Ishikawa (cell line): ENCODE results near the gene MAP7D2.

Source experiments
- CEBPB ChIP-seq: IDR thresholded peaks from 2 replicates; pipeline ENCODE4 v1.6.1; 2012
- EP300 ChIP-seq: IDR thresholded peaks from 2 replicates; pipeline ENCODE4 v1.6.1; 2012; ENCODE audit warnings: borderline replicate concordance
- FOXM1 ChIP-seq: IDR thresholded peaks from 2 replicates; pipeline ENCODE4 v1.6.1; 2012; ENCODE audit warnings: low read depth, borderline replicate concordance
- MAX ChIP-seq: IDR thresholded peaks from 2 replicates; pipeline ENCODE4 v1.6.1; 2012
- RAD21 ChIP-seq: IDR thresholded peaks from 2 replicates; pipeline ENCODE4 v1.6.1; 2012; ENCODE audit warnings: low read depth
- REST ChIP-seq: IDR thresholded peaks from 2 replicates; pipeline ENCODE4 v1.6.1; 2012; ENCODE audit warnings: low read depth, mild to moderate bottlenecking
- TAF1 ChIP-seq: IDR thresholded peaks from 2 replicates; pipeline ENCODE4 v1.6.1; 2012; ENCODE audit warnings: low read depth, mild to moderate bottlenecking
- TEAD4 ChIP-seq: IDR thresholded peaks from 2 replicates; pipeline ENCODE4 v1.6.1; 2012
- YY1 ChIP-seq: IDR thresholded peaks from 2 replicates; pipeline ENCODE4 v1.6.1; 2012; ENCODE audit warnings: low read depth
- ZBTB7A ChIP-seq: IDR thresholded peaks from 2 replicates; pipeline ENCODE4 v1.6.1; 2012; ENCODE audit warnings: low read depth

GRCh38 chrX:20116087-20116576, 575 bp downstream of the MAP7D2 start:
- no peak for TF ChIP-seq MAX
- no peak for TF ChIP-seq EP300
- no peak for TF ChIP-seq YY1
- no peak for TF ChIP-seq RAD21
- TF ChIP-seq ZBTB7A = no peak
- no peak for TF ChIP-seq REST
- no peak for TF ChIP-seq TAF1
- no peak for TF ChIP-seq TEAD4
- TF ChIP-seq FOXM1 = no peak
- TF ChIP-seq CEBPB = no peak
